Lower lobe of right lung (tissue), 2 donors: ENCODE results near the gene ZNF662. TPM values are rescaled to one million over a fixed set of nuclear protein-coding genes. Genes with fewer than 3 reads are reported as not detected.

Experiments
- ATAC-seq, 2 donors: fragments of 200-7000 bp; cut with Tn5 transposase; one replicate each; pipeline ENCODE4 v1.9.1; 2020 to 2022; ENCODE audit warnings: mild to moderate bottlenecking in 2 of 2, moderate library complexity in 2 of 2
- DNase-seq: peaks from one replicate; pipeline ENCODE4 v3.0.0-alpha.2; 2020
- H3K27ac ChIP-seq: fragments of 200-600 bp; one replicate; pipeline ENCODE4 v1.8.0; 2022
- H3K27me3 ChIP-seq: fragments of 200-600 bp; one replicate; pipeline ENCODE4 v1.8.0; 2022; ENCODE audit warnings: low read depth
- H3K36me3 ChIP-seq: fragments of 200-600 bp; one replicate; pipeline ENCODE4 v1.8.0; 2022; ENCODE audit warnings: mild to moderate bottlenecking
- H3K4me1 ChIP-seq: fragments of 200-600 bp; one replicate; pipeline ENCODE4 v1.8.0; 2022
- H3K4me3 ChIP-seq: fragments of 200-600 bp; one replicate; pipeline ENCODE4 v1.8.0; 2022; ENCODE audit warnings: mild to moderate bottlenecking
- H3K9me3 ChIP-seq: fragments of 200-600 bp; one replicate; pipeline ENCODE4 v1.8.0; 2022
- CTCF ChIP-seq: fragments of 200-600 bp; IDR thresholded peaks from one replicate; pipeline ENCODE4 v1.8.0; 2022; ENCODE audit warnings: antibody characterized with exemption, mild to moderate bottlenecking
- intact Hi-C: fragments of 100-400 bp; cut with DNase I; formaldehyde crosslinking; loops from one replicate; pipeline ENCODE4 v1.11.0; 2022
- total RNA-seq: library from RNA; stranded (reverse); fragmentation: NEBNext Ultra II Directional; extraction: Animal tissue kit (Norgen Biotek cat#: 25700); gene quantifications from one replicate; pipeline ENCODE4 v1.2.1, GENCODE V29; 2021
- donor health status: DM: no; HTN: yes; CAD: no; lungs with severe emphysema.

The ZNF662 gene
- total RNA-seq, 1 donor from 2014 or later, result 7.3 TPM

DNA sequence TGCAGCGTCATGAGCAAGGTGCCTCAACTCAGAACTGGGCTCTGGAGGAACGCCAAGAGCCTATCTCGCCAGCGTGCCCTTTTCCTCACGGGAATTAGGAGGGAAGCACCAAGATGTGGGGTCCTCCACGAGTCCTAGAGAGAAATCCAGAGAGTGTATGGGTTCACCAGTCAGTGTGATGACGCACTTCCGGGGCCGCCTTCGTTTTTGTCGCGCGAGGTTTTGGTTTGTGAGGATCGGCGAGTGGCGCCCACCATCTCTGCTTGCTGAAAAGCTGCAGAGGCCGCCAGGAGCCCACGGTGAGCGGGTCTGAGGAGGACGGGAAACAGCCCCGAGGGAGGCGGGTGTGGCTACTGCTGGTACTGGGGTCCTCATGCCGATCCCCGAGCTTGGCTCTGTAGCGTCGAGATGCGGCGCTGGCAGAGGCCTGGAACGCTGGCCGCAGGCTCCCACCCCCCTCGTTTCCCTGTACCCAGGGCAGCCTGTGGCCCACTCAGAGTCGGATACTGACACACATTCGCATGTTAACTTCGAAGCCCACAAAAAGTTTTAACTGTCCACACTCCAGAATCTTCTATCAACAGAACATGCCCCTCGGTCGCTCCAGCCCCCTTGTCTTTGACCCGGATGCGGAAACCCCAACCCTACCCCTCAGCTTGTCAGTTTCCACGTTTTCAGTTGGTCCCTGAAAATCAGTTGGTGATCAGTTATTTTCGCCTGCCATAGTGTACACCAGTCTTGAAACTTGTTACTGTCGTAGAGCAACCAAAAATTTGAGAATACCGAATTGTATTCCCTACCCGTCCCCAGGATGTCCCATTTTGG, 30.4 kb downstream of the ZNF662 start:
- no peak overlapping the region for H3K27ac ChIP-seq
- no peaks in the 10 kb centered on the region for H3K9me3 ChIP-seq
- ATAC-seq (peak; percentile 23 to 46), DNase-seq (peak; percentile 62)
- no peak for TF ChIP-seq CTCF
- no peaks in the 10 kb centered on the region for H3K27me3 ChIP-seq
- H3K4me1 ChIP-seq, result no peaks in the 10 kb centered on the region
- intact Hi-C loops, result no loop called here
- peak overlapping the region; percentile 46 for H3K4me3 ChIP-seq
- no peaks in the 10 kb centered on the region for H3K36me3 ChIP-seq

GRCh38 chr3:42937334-42937733, 31.4 kb downstream of the ZNF662 start:
- no peaks in the 10 kb centered on the region for H3K36me3 ChIP-seq

GRCh38 chr3:42942693-42943092, 36.8 kb downstream of the ZNF662 start:
- no peak overlapping the region for H3K4me3 ChIP-seq
- H3K9me3 ChIP-seq, result no peaks in the 10 kb centered on the region
- intact Hi-C loops, result no loop called here
- no peak overlapping the region for H3K27ac ChIP-seq
- H3K27me3 ChIP-seq, result no peaks in the 10 kb centered on the region
- no peaks in the 10 kb centered on the region for H3K36me3 ChIP-seq
- no peak for ATAC-seq
- DNase-seq, result no peak
- no peak for TF ChIP-seq CTCF
- H3K4me1 ChIP-seq, result no peaks in the 10 kb centered on the region

More at GRCh38 chr3:42937334-42937733, 31.4 kb downstream of the ZNF662 start:
- Histone ChIP-seq H3K4me3 (no peak overlapping the region), H3K27me3 (no peaks in the 10 kb centered on the region), H3K9me3 (no peaks in the 10 kb centered on the region), H3K27ac (no peak overlapping the region), H3K4me1 (no peaks in the 10 kb centered on the region)
- no peak for DNase-seq
- ATAC-seq, result no peak
- TF ChIP-seq CTCF, result no peak
- intact Hi-C loops, result no loop called here

DNA sequence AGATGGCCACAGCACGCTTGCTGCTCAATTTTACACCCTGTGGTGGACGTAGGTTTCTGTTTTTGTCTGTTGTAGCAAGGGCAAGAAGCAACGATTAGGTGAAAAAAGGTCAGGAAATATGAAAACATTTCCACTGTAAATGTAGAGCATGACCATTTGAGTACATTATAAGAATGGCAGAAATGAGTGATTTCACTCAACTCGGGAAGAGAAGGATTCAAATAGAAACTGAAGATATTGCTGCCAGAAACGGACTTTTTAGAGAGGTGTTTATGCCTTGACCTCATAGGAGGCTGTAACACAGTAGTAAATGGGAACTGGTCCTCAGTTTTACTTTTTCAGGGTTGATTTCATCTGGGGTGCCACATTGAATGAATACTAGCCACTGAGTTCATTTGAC, 40.1 kb downstream of the ZNF662 start:
- Histone ChIP-seq H3K27me3 (no peaks in the 10 kb centered on the region), H3K4me1 (no peaks in the 10 kb centered on the region), H3K27ac (no peak overlapping the region), H3K9me3 (no peaks in the 10 kb centered on the region), H3K4me3 (no peak overlapping the region), H3K36me3 (no peaks in the 10 kb centered on the region)
- intact Hi-C loops, result no loop called here
- ATAC-seq (no peak), DNase-seq (no peak)
- no peak for TF ChIP-seq CTCF

GRCh38 chr3:42957573-42957972, 51.6 kb downstream of the ZNF662 start:
- Histone ChIP-seq H3K27ac (no peak overlapping the region), H3K4me3 (no peak overlapping the region), H3K27me3 (no peaks in the 10 kb centered on the region), H3K9me3 (no peaks in the 10 kb centered on the region), H3K36me3 (no peaks in the 10 kb centered on the region), H3K4me1 (peaks cover 4% of the 10 kb centered on the region)
- TF ChIP-seq CTCF, result no peak
- intact Hi-C loops, result no loop called here
- ATAC-seq (no peak), DNase-seq (no peak)
